Prostate gland (tissue), 2 donors: ENCODE measurements around the gene TNKS1BP1. TPM values are rescaled to one million over a fixed set of nuclear protein-coding genes. Genes with fewer than 3 reads are reported as not detected.

Source experiments
- DNase-seq: peaks from one replicate; pipeline ENCODE4 v3.0.0-alpha.2; 2019; ENCODE audit warnings: low spot score
- H3K27ac ChIP-seq, 2 donors: fragments of 200-600 bp; sonication (generic); 2 replicates each; pipeline ENCODE4 v1.5.1; 2017 to 2019
- H3K27me3 ChIP-seq: fragments of 200-600 bp; sonication (generic); replicated peaks from 2 replicates; pipeline ENCODE4 v1.5.1; 2019; ENCODE audit not compliant: insufficient read depth
- H3K36me3 ChIP-seq, 2 donors: fragments of 200-600 bp; sonication (generic); 1 replicate in 1 of 2; 2 replicates in 1 of 2; pipeline versions ENCODE4 v1.5.1 to v1.8.1; 2017 to 2019
- H3K4me1 ChIP-seq: fragments of 200-600 bp; sonication (generic); replicated peaks from 2 replicates; pipeline ENCODE4 v1.5.1; 2019
- H3K4me3 ChIP-seq, 2 donors: fragments of 200-600 bp; sonication (generic); 2 replicates each; pipeline ENCODE4 v1.5.1; 2017 to 2019
- H3K9me3 ChIP-seq: fragments of 200-600 bp; sonication (generic); 2 replicates; pipeline ENCODE4 v1.5.1; 2017
- POLR2A ChIP-seq: fragments of 450-650 bp; IDR thresholded peaks from one replicate; pipeline ENCODE4 v1.6.1; 2016; ENCODE audit warnings: antibody characterized with exemption, mild to moderate bottlenecking
- POLR2AphosphoS5 ChIP-seq: sonication (generic); formaldehyde crosslinking; IDR thresholded peaks from one replicate; pipeline ENCODE4 v1.6.1; 2017; ENCODE audit warnings: antibody characterized with exemption
- WGBS: methylation state at CpG from one replicate; pipeline ENCODE4 v1.1.5; 2018; 5-methylcytosine and 5-hydroxymethylcytosine counted together
- intact Hi-C: fragments of 100-400 bp; cut with DNase I; formaldehyde crosslinking; loops from one replicate; pipeline ENCODE4 v1.14.2; 2022
- total RNA-seq, 2 donors: library from RNA; depleted of rRNA; stranded (reverse); fragments of >200 nt; gene quantifications; one replicate each; pipeline ENCODE4 v1.1.0, GENCODE V29; 2016
- TF ChIP-seq, protein P1 (sequence below), 4 experiments: fragments of 200-600 bp in 2 of 4; fragments of 450-650 bp in 2 of 4; sonication (generic) in 2 of 4; IDR thresholded peaks; 1 replicate in 3 of 4; 2 replicates in 1 of 4; pipeline ENCODE4 v1.5.1; 2016 to 2019; ENCODE audit warnings: antibody characterized with exemption in 4 of 4, mild to moderate bottlenecking in 2 of 4, moderate library complexity in 2 of 4

The TNKS1BP1 gene
- total RNA-seq, 2 donors from 2014 or later: 140 to 158 TPM

- peak overlapping the region in 1 of 2 donors; percentile 42 for H3K27ac ChIP-seq
- no peak for DNase-seq
- no peak overlapping the region for H3K4me3 ChIP-seq
- H3K4me1 ChIP-seq: peaks cover 24% of the 10 kb centered on the region
- peaks cover 0 to 12% of the 10 kb centered on the region in 2 donors for H3K36me3 ChIP-seq
- H3K27me3 ChIP-seq: no peaks in the 10 kb centered on the region
- WGBS: 74% methylated on average over 9 of the region's 9 CpGs
- intact Hi-C loops: no loop called here
- no peak for TF ChIP-seq POLR2A
- TF ChIP-seq POLR2AphosphoS5: no peak
- TF ChIP-seq, protein P1, sequence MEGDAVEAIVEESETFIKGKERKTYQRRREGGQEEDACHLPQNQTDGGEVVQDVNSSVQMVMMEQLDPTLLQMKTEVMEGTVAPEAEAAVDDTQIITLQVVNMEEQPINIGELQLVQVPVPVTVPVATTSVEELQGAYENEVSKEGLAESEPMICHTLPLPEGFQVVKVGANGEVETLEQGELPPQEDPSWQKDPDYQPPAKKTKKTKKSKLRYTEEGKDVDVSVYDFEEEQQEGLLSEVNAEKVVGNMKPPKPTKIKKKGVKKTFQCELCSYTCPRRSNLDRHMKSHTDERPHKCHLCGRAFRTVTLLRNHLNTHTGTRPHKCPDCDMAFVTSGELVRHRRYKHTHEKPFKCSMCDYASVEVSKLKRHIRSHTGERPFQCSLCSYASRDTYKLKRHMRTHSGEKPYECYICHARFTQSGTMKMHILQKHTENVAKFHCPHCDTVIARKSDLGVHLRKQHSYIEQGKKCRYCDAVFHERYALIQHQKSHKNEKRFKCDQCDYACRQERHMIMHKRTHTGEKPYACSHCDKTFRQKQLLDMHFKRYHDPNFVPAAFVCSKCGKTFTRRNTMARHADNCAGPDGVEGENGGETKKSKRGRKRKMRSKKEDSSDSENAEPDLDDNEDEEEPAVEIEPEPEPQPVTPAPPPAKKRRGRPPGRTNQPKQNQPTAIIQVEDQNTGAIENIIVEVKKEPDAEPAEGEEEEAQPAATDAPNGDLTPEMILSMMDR (IDR thresholded peaks at IDR 0.05): no peak
- H3K9me3 ChIP-seq: no peaks in the 10 kb centered on the region
Measured at GRCh38 chr11:57306940-57307565, 17.7 kb downstream of the TNKS1BP1 start.

DNA sequence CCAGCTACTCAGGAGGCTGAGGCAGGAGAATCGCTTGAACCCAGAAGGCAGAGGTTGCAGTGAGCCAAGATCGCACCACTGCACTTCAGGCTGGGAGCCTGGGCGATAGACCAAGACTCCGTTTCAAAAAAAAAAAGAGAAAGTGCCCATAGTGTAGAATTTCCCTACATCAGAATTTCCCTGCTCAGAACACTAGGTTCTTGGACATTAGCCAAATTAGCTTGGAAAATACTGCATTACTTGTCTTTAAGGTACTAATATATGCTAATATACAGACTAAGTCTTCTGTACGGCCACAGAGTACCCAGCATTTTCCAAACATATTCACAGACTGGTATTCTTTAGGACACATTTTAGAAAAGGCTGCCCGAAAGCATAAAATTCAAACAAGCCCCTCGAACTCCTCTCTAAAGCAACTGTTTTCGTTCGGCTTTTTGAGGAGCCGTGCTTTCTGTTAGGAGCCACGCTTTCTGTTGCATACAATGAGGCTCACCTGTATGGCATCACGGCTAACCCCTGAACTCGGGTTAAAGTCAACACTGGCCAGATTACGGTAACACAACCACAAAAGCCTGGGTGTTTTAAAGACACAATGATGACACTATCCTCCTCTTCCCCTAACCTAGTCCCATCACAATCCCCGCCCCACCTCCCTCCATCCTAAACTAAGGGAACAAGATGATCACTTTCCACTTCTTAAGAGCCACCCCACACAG is 18.4 kb downstream of the TNKS1BP1 start:
- Histone ChIP-seq H3K36me3 (peaks cover 3 to 19% of the 10 kb centered on the region in 2 donors), H3K27ac (peak overlapping the region in 1 of 2 donors; percentile 17)
- TF ChIP-seq, protein P1 (IDR thresholded peaks at IDR 0.05): no peak
- TF ChIP-seq POLR2A (no peak), POLR2AphosphoS5 (no peak)

GRCh38 chr11:57305523-57305922 is 19.2 kb downstream of the TNKS1BP1 start:
- H3K36me3 ChIP-seq: peaks cover 10 to 27% of the 10 kb centered on the region in 2 donors
- H3K4me3 ChIP-seq: no peak overlapping the region
- WGBS: 92% methylated on average over 8 of the region's 8 CpGs
- no peaks in the 10 kb centered on the region for H3K27me3 ChIP-seq
- no peak for DNase-seq
- no peaks in the 10 kb centered on the region for H3K9me3 ChIP-seq
- TF ChIP-seq, protein P1 (IDR thresholded peaks at IDR 0.05): no peak
- no peak for TF ChIP-seq POLR2A
- TF ChIP-seq POLR2AphosphoS5: no peak
- H3K4me1 ChIP-seq: peaks cover 19% of the 10 kb centered on the region
- H3K27ac ChIP-seq: no peak overlapping the region
- intact Hi-C loops: no loop called here

More for the DNA sequence above, 18.4 kb downstream of the TNKS1BP1 start:
- intact Hi-C loops: no loop called here
- Histone ChIP-seq H3K27me3 (no peaks in the 10 kb centered on the region), H3K9me3 (no peaks in the 10 kb centered on the region), H3K4me1 (peaks cover 20% of the 10 kb centered on the region), H3K4me3 (no peak overlapping the region)
- DNase-seq: no peak
- WGBS: 63% methylated on average over 15 of the region's 15 CpGs

- Histone ChIP-seq H3K9me3 (no peaks in the 10 kb centered on the region), H3K36me3 (peaks cover 23 to 42% of the 10 kb centered on the region in 2 donors), H3K27me3 (no peaks in the 10 kb centered on the region), H3K4me3 (no peak overlapping the region), H3K4me1 (peaks cover 11% of the 10 kb centered on the region), H3K27ac (peak overlapping the region in 1 of 2 donors; percentile 5)
- intact Hi-C loops: no loop called here
- no peak for DNase-seq
- TF ChIP-seq POLR2A (no peak), POLR2AphosphoS5 (no peak)
- TF ChIP-seq, protein P1 (IDR thresholded peaks at IDR 0.05): no peak
- WGBS: 81% methylated on average over 8 of the region's 8 CpGs
Measured at GRCh38 chr11:57303990-57304579, 20.7 kb downstream of the TNKS1BP1 start.
